HepG2 (cell line): ENCODE results near the gene SIAH1. TPM values are rescaled to one million over a fixed set of nuclear protein-coding genes. Genes with fewer than 3 reads are reported as not detected.

ENCODE experiments used
- ARID5B ChIP-seq: IDR thresholded peaks from 2 replicates; pipeline ENCODE4 v1.4.0; 2020; ENCODE audit warnings: mild to moderate bottlenecking, missing genetic modification reagents
- HOXA7 ChIP-seq: sonication (generic); formaldehyde crosslinking; IDR thresholded peaks from 2 replicates; pipeline ENCODE4 v1.8.1; 2022; ENCODE audit warnings: mild to moderate bottlenecking, missing genetic modification reagents, moderate library complexity
- NR0B2 ChIP-seq: sonication (generic); formaldehyde crosslinking; IDR thresholded peaks from 2 replicates; pipeline ENCODE4 v1.4.0; 2020; ENCODE audit warnings: mild to moderate bottlenecking, missing genetic modification reagents
- PAX8 ChIP-seq: sonication (generic); formaldehyde crosslinking; IDR thresholded peaks from 2 replicates; pipeline ENCODE4 v1.8.0; 2022; ENCODE audit warnings: mild to moderate bottlenecking, missing genetic modification reagents, borderline replicate concordance
- PBX3 ChIP-seq: sonication (generic); formaldehyde crosslinking; IDR thresholded peaks from 2 replicates; pipeline ENCODE4 v1.8.1; 2023; ENCODE audit warnings: missing genetic modification reagents, inconsistent platforms, borderline replicate concordance
- SYNCRIP ChIP-seq: fragments of 200-400 bp; formaldehyde crosslinking; IDR thresholded peaks from 2 replicates; pipeline ENCODE4 v1.6.1; 2018; ENCODE audit warnings: mild to moderate bottlenecking, low read depth, low read length; ENCODE audit not compliant: insufficient read depth
- UBTF ChIP-seq: sonication (generic); formaldehyde crosslinking; IDR thresholded peaks from 2 replicates; pipeline ENCODE4 v1.4.0; 2020; ENCODE audit warnings: mild to moderate bottlenecking, missing genetic modification reagents
- XBP1 ChIP-seq: sonication (generic); formaldehyde crosslinking; IDR thresholded peaks from 2 replicates; pipeline ENCODE4 v1.5.0; 2020; ENCODE audit warnings: missing genetic modification reagents
- ZNF496 ChIP-seq: sonication (generic); formaldehyde crosslinking; IDR thresholded peaks from 2 replicates; pipeline ENCODE4 v1.8.1; 2023; ENCODE audit warnings: mild to moderate bottlenecking, moderate library complexity, missing genetic modification reagents; ENCODE audit not compliant: insufficient replicate concordance
- ZNF615 ChIP-seq: sonication (generic); formaldehyde crosslinking; IDR thresholded peaks from 2 replicates; pipeline ENCODE4 v1.5.0; 2020; ENCODE audit warnings: mild to moderate bottlenecking, missing genetic modification reagents, borderline replicate concordance
- ZNF652 ChIP-seq: IDR thresholded peaks from 2 replicates; pipeline ENCODE4 v1.6.1; 2016; ENCODE audit warnings: low read depth, borderline replicate concordance
- polyA plus RNA-seq, 8 experiments: library from polyadenylated mRNA; depleted of rRNA in 3 of 8; stranded (reverse) in 7 of 8; unstranded in 1 of 8; fragments of >200 nt; fragmentation: Illumina TruSeq in 4 of 8; extraction: Trizol in 4 of 8; gene quantifications; 2 replicates each; pipeline versions ENCODE4 v1.2.1 to v1.2.3, GENCODE V29; 2011 to 2016; ENCODE audit warnings: low read depth in 4 of 8, missing spikeins in 1 of 8, mixed read lengths in 1 of 8; ENCODE audit not compliant: insufficient read depth in 1 of 8
- total RNA-seq, 5 experiments: library from RNA; depleted of rRNA; stranded (reverse); fragments of >200 nt; fragmentation: Illumina TruSeq; extraction: Trizol; gene quantifications; 2 replicates each; pipeline ENCODE4 v1.2.3, GENCODE V29; 2016; ENCODE audit warnings: low read depth in 1 of 5
- TF ChIP-seq, protein P1 (sequence below): sonication (generic); formaldehyde crosslinking; IDR thresholded peaks from 2 replicates; pipeline ENCODE4; 2020; ENCODE audit warnings: missing genetic modification reagents, mild to moderate bottlenecking, borderline replicate concordance
- TF ChIP-seq, protein P2 (sequence below): sonication (generic); formaldehyde crosslinking; IDR thresholded peaks from 2 replicates; pipeline ENCODE4 v1.4.0; 2020; ENCODE audit warnings: missing genetic modification reagents

The SIAH1 gene
- total and polyA plus RNA-seq, 2 of the 13 experiments (the other 11 are each of a cell fraction or from before 2014, with no cell fraction given) = 16.0 to 28.6 TPM

GRCh38 chr16:48385253-48386150 lies at the start of gene SIAH1 (continued):
- TF ChIP-seq ZNF615 (CRISPR knock-in tag) (no peak), ZNF652 (CRISPR knock-in tag) (no peak), ZNF496 (CRISPR knock-in tag) (no peak), NR0B2 (CRISPR knock-in tag) (peak; percentile 48; the same call in 1 of the 2 replicates), UBTF (CRISPR knock-in tag) (peak; percentile 81), SYNCRIP (no peak), PAX8 (CRISPR knock-in tag) (no peak), PBX3 (0 out of 2 replicates have a peak, but pooled peaks have one; percentile 35), ARID5B (CRISPR knock-in tag) (peak; percentile 47; the same call in 1 of the 2 replicates), XBP1 (CRISPR knock-in tag) (no peak), HOXA7 (no peak)
- TF ChIP-seq, protein P1, sequence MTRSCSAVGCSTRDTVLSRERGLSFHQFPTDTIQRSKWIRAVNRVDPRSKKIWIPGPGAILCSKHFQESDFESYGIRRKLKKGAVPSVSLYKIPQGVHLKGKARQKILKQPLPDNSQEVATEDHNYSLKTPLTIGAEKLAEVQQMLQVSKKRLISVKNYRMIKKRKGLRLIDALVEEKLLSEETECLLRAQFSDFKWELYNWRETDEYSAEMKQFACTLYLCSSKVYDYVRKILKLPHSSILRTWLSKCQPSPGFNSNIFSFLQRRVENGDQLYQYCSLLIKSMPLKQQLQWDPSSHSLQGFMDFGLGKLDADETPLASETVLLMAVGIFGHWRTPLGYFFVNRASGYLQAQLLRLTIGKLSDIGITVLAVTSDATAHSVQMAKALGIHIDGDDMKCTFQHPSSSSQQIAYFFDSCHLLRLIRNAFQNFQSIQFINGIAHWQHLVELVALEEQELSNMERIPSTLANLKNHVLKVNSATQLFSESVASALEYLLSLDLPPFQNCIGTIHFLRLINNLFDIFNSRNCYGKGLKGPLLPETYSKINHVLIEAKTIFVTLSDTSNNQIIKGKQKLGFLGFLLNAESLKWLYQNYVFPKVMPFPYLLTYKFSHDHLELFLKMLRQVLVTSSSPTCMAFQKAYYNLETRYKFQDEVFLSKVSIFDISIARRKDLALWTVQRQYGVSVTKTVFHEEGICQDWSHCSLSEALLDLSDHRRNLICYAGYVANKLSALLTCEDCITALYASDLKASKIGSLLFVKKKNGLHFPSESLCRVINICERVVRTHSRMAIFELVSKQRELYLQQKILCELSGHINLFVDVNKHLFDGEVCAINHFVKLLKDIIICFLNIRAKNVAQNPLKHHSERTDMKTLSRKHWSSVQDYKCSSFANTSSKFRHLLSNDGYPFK = no peak; the same call in 1 of the 2 replicates
- TF ChIP-seq, protein P2, sequence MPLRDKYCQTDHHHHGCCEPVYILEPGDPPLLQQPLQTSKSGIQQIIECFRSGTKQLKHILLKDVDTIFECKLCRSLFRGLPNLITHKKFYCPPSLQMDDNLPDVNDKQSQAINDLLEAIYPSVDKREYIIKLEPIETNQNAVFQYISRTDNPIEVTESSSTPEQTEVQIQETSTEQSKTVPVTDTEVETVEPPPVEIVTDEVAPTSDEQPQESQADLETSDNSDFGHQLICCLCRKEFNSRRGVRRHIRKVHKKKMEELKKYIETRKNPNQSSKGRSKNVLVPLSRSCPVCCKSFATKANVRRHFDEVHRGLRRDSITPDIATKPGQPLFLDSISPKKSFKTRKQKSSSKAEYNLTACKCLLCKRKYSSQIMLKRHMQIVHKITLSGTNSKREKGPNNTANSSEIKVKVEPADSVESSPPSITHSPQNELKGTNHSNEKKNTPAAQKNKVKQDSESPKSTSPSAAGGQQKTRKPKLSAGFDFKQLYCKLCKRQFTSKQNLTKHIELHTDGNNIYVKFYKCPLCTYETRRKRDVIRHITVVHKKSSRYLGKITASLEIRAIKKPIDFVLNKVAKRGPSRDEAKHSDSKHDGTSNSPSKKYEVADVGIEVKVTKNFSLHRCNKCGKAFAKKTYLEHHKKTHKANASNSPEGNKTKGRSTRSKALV (CRISPR knock-in tag) = peak; percentile 55
